ENCODE data around the gene REV3L.
"Not testable (repeated sequence)": the region's sequence is repeated elsewhere in the genome, so short reads cannot be mapped to it uniquely, and the experiment has no call there.

Gene REV3L

DNA sequence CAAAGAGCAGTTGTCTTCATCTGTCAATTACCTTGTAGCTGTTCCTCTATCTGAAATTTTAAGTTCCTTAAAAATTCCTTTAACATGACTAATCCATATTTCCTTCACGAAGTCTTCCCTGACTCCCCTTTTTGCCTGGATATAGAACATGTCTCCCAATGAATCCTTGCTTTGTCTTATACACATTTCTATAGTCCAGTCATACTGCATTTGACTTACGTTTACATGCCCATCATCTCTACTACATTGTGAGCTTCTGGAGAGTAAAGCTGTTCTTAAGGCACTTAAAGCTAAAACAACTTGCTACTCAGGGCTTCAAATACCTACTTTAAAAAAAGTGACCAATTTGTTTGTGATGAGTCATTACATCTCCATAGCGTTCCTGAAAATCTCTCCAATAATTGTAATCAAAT lies 4.9 kb downstream of the REV3L start:
- Histone ChIP-seq H3K4me3 (replicated peaks; ENCODE audit: low read depth, low read length) (no peak overlapping the region), H3K36me3 (ENCODE audit: control insufficient read depth, insufficient read depth, low read length) (no peaks in the 10 kb centered on the region; the same call in 1 of the 2 replicates), H3K27me3 (replicated peaks; ENCODE audit: control insufficient read depth, insufficient read depth, low read length) (no peaks in the 10 kb centered on the region)
- no peak for DNase-seq (ENCODE audit: extremely low read depth, insufficient read length)
- TF ChIP-seq CTCF (IDR thresholded peaks at IDR 0.05; ENCODE audit: insufficient read depth, low read length, poor library complexity, severe bottlenecking), result no peak

DNA sequence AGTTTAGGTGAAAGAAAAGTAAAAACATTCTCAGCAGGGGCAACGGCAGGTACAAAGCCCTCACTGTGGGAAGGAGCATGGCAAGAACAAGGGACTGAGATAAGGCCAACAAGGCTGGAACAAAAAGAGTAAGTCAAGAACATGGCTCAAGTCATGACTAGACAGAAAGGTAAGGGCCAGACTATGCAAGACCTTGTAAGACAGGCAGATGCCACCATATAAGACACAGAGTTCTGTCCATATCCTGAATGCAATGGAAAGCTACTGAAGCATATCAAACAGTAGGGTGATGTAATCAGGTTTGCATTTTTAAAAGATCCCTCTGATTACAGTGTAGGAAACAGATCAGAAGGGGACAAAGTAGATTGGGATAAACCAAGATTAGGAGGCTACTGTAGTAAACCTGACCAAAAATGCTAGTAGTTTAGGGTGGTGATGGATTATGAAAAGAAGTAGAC lies 5.5 kb downstream of the REV3L start:
- H3K27me3 ChIP-seq (replicated peaks; ENCODE audit: control insufficient read depth, insufficient read depth, low read length), result no peaks in the 10 kb centered on the region
- H3K36me3 ChIP-seq (ENCODE audit: control insufficient read depth, insufficient read depth, low read length), result no peaks in the 10 kb centered on the region; the same call in 1 of the 2 replicates
- no peak overlapping the region; the same call in 1 of the 2 replicates for H3K4me3 ChIP-seq (replicated peaks; ENCODE audit: low read depth, low read length)
- DNase-seq (ENCODE audit: extremely low read depth, insufficient read length), result peak; percentile 43
- no peak for TF ChIP-seq CTCF (IDR thresholded peaks at IDR 0.05; ENCODE audit: insufficient read depth, low read length, poor library complexity, severe bottlenecking)

- DNase-seq (ENCODE audit: extremely low read depth, insufficient read length); H3K27me3 ChIP-seq (replicated peaks; ENCODE audit: control insufficient read depth, insufficient read depth, low read length); H3K36me3 ChIP-seq (ENCODE audit: control insufficient read depth, insufficient read depth, low read length): not testable (repeated sequence)
Measured at GRCh38 chr6:111476061-111476460, 7.0 kb downstream of the REV3L start.

GRCh38 chr6:111474771-111475170 lies 8.2 kb downstream of the REV3L start:
- TF ChIP-seq CTCF (IDR thresholded peaks at IDR 0.05; ENCODE audit: insufficient read depth, low read length, poor library complexity, severe bottlenecking), result no peak
- Histone ChIP-seq H3K4me3 (replicated peaks; ENCODE audit: low read depth, low read length) (no peak overlapping the region), H3K27me3 (replicated peaks; ENCODE audit: control insufficient read depth, insufficient read depth, low read length) (no peaks in the 10 kb centered on the region)

More at GRCh38 chr6:111476061-111476460, 7.0 kb downstream of the REV3L start:
- H3K4me3 ChIP-seq (replicated peaks; ENCODE audit: low read depth, low read length), result not testable (repeated sequence)

DNA sequence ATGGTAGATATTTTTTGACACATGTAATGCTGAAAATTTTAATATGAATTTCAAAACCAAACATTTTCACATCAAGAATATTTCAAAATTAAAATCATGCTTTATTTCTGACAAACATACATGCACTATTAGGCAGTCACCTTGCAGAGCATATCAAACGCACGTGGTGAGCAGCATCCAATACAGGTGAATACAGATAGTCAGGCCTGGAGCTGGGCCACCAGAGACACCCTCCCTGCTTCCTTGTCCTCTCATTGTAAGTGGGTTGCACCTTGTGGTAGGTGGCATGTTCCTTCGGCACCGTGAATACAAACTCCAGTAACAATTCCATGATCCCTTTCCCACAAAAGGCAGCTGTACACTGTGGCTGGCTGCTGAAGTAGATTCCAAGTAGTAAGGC lies 8.9 kb downstream of the REV3L start:
- no peak overlapping the region for H3K4me3 ChIP-seq (replicated peaks; ENCODE audit: low read depth, low read length)
- no peak for DNase-seq (ENCODE audit: extremely low read depth, insufficient read length)
- no peak for TF ChIP-seq CTCF (IDR thresholded peaks at IDR 0.05; ENCODE audit: insufficient read depth, low read length, poor library complexity, severe bottlenecking)
- H3K36me3 ChIP-seq (ENCODE audit: control insufficient read depth, insufficient read depth, low read length), result no peaks in the 10 kb centered on the region; the same call in 1 of the 2 replicates
- H3K27me3 ChIP-seq (replicated peaks; ENCODE audit: control insufficient read depth, insufficient read depth, low read length), result no peaks in the 10 kb centered on the region

More at GRCh38 chr6:111474771-111475170, 8.2 kb downstream of the REV3L start:
- DNase-seq (ENCODE audit: extremely low read depth, insufficient read length), result no peak
- no peaks in the 10 kb centered on the region for H3K36me3 ChIP-seq (ENCODE audit: control insufficient read depth, insufficient read depth, low read length)

DNA sequence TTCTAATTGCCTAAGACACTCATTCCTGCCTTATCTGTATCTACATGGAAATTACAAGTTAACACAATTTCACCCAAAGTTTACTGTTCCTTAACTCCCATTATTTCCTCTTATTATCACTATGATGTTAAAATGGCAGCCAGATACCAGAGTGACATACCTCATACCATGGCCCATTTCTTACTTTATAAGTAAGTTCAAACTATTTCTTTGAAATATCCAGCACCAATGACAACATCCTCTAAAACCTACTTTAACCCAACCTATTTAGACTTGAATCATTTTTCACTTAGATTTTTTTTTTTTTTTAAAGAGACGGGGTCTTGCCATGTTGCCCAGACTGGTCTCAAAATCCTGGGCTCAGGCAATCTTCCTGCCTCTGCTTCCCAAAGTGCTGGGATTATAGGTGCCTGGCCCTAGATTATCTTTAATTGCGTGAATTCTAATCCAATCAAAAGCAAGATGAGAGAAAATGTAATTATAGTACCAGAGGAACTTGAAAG lies 10.0 kb downstream of the REV3L start:
- Histone ChIP-seq H3K36me3 (ENCODE audit: control insufficient read depth, insufficient read depth, low read length) (peaks cover 2% of the 10 kb centered on the region; the same call in 1 of the 2 replicates), H3K4me3 (replicated peaks; ENCODE audit: low read depth, low read length) (no peak overlapping the region), H3K27me3 (replicated peaks; ENCODE audit: control insufficient read depth, insufficient read depth, low read length) (no peaks in the 10 kb centered on the region)
- no peak for DNase-seq (ENCODE audit: extremely low read depth, insufficient read length)
- TF ChIP-seq CTCF (IDR thresholded peaks at IDR 0.05; ENCODE audit: insufficient read depth, low read length, poor library complexity, severe bottlenecking), result no peak
